Measurements from ENCODE around the gene CNTNAP5.

DNA sequence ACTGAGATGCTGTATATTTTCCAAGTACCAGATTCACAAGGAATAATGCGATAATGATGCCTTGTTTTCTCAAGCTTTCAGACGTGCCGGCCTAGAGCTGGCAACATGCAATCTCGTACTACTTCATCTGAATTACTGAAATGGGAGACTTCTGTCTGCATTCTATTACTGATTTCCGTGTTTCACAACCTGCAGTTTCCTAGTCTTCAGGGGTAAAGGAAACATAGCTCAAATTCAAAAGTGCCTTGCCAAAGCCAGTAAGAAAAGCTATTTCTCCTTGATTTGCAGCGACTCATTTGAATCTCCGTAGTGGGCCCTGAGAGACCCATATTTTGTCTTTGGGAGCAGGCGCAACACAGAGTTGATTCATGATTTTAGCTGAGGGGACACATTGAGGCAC, 289.0 kb downstream of the CNTNAP5 start:
- TF ChIP-seq, protein P1, sequence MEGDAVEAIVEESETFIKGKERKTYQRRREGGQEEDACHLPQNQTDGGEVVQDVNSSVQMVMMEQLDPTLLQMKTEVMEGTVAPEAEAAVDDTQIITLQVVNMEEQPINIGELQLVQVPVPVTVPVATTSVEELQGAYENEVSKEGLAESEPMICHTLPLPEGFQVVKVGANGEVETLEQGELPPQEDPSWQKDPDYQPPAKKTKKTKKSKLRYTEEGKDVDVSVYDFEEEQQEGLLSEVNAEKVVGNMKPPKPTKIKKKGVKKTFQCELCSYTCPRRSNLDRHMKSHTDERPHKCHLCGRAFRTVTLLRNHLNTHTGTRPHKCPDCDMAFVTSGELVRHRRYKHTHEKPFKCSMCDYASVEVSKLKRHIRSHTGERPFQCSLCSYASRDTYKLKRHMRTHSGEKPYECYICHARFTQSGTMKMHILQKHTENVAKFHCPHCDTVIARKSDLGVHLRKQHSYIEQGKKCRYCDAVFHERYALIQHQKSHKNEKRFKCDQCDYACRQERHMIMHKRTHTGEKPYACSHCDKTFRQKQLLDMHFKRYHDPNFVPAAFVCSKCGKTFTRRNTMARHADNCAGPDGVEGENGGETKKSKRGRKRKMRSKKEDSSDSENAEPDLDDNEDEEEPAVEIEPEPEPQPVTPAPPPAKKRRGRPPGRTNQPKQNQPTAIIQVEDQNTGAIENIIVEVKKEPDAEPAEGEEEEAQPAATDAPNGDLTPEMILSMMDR (IDR thresholded peaks at IDR 0.05) = no peak
- TF ChIP-seq EP300 (IDR thresholded peaks at IDR 0.05) = no peak

All from esophagus muscularis mucosa (tissue), 3 donors.